ENCODE data around the gene DLG5.
A peak's percentile ranks its signal among the peaks of the same experiment; 100 is the strongest.

Gene DLG5

GRCh38 chr10:77844177-77844576, 82.4 kb downstream of the DLG5 start:
- Histone ChIP-seq H3K4me3 (ENCODE audit: low read depth, low read length) (no peak overlapping the region), H3K79me2 (ENCODE audit: control insufficient read depth, insufficient read depth, low read length, poor library complexity) (peaks cover 3% of the 10 kb centered on the region), H3K9ac (ENCODE audit: low read length) (no peak overlapping the region), H3K9me3 (ENCODE audit: insufficient read depth, low read depth, low read length) (no peaks in the 10 kb centered on the region), H4K91ac (ENCODE audit: low read depth, low read length) (no peak overlapping the region), H2BK5ac (ENCODE audit: low read depth, low read length, poor library complexity) (no peak overlapping the region), H3K4ac (ENCODE audit: low read depth, low read length) (no peak overlapping the region), H3K36me3 (ENCODE audit: control insufficient read depth in 1 of 2, insufficient read depth in 2 of 2, low read length in 2 of 2) (peaks cover 42 to 51% of the 10 kb centered on the region in 2 experiments), H3K4me2 (ENCODE audit: low read length) (no peak overlapping the region), H3K14ac (ENCODE audit: low read length) (no peak overlapping the region), H4K12ac (ENCODE audit: low read depth, low read length) (no peak overlapping the region), H3K27ac (ENCODE audit: low read depth, low read length) (no peak overlapping the region), H2AK5ac (ENCODE audit: low read length) (no peak overlapping the region), H3K23ac (ENCODE audit: low read length) (no peak overlapping the region), H2BK120ac (ENCODE audit: insufficient read depth, low read length, poor library complexity) (no peak overlapping the region), H3K79me1 (ENCODE audit: low read length) (peaks cover 10% of the 10 kb centered on the region), H3K18ac (ENCODE audit: low read length) (no peak overlapping the region), H3K27me3 (ENCODE audit: insufficient read depth, low read length) (no peaks in the 10 kb centered on the region), H2AFZ (ENCODE audit: insufficient read depth, low read length, poor library complexity) (no peak overlapping the region), H3K4me1 (ENCODE audit: control insufficient read depth in 1 of 2, insufficient read depth in 2 of 2, low read length in 2 of 2) (peaks cover 11 to 19% of the 10 kb centered on the region in 2 experiments), H4K8ac (ENCODE audit: low read depth, low read length) (no peak overlapping the region), H2BK12ac (ENCODE audit: low read length) (no peak overlapping the region)
- WGBS (ENCODE audit: extremely low coverage, insufficient coverage, insufficient read length), result no CpG with 5 or more reads among the region's 7 CpGs
- no peak for DNase-seq

GRCh38 chr10:77843264-77843663, 83.3 kb downstream of the DLG5 start:
- H3K18ac ChIP-seq (ENCODE audit: low read length), result no peak overlapping the region
- H3K4me2 ChIP-seq (ENCODE audit: low read length), result no peak overlapping the region
- no peak overlapping the region for H2BK120ac ChIP-seq (ENCODE audit: insufficient read depth, low read length, poor library complexity)
- no peaks in the 10 kb centered on the region for H3K9me3 ChIP-seq (ENCODE audit: insufficient read depth, low read depth, low read length)
- peaks cover 5% of the 10 kb centered on the region for H3K79me2 ChIP-seq (ENCODE audit: control insufficient read depth, insufficient read depth, low read length, poor library complexity)
- no peak overlapping the region for H2BK12ac ChIP-seq (ENCODE audit: low read length)
- H3K23ac ChIP-seq (ENCODE audit: low read length), result no peak overlapping the region
- H3K9ac ChIP-seq (ENCODE audit: low read length), result no peak overlapping the region
- peaks cover 46 to 52% of the 10 kb centered on the region in 2 experiments for H3K36me3 ChIP-seq (ENCODE audit: control insufficient read depth in 1 of 2, insufficient read depth in 2 of 2, low read length in 2 of 2)
- H3K27ac ChIP-seq (ENCODE audit: low read depth, low read length), result no peak overlapping the region
- H3K27me3 ChIP-seq (ENCODE audit: insufficient read depth, low read length), result no peaks in the 10 kb centered on the region
- no peak overlapping the region for H2BK5ac ChIP-seq (ENCODE audit: low read depth, low read length, poor library complexity)
- WGBS (ENCODE audit: extremely low coverage, insufficient coverage, insufficient read length), result no CpG with 5 or more reads among the region's 11 CpGs
- no peak overlapping the region for H4K8ac ChIP-seq (ENCODE audit: low read depth, low read length)
- H3K79me1 ChIP-seq (ENCODE audit: low read length), result peaks cover 10% of the 10 kb centered on the region
- no peak overlapping the region for H4K12ac ChIP-seq (ENCODE audit: low read depth, low read length)
- no peak overlapping the region for H3K4ac ChIP-seq (ENCODE audit: low read depth, low read length)
- H3K4me1 ChIP-seq (ENCODE audit: control insufficient read depth in 1 of 2, insufficient read depth in 2 of 2, low read length in 2 of 2), result peaks cover 10 to 23% of the 10 kb centered on the region in 2 experiments
- no peak overlapping the region for H3K4me3 ChIP-seq (ENCODE audit: low read depth, low read length)
- no peak overlapping the region for H2AFZ ChIP-seq (ENCODE audit: insufficient read depth, low read length, poor library complexity)
- no peak overlapping the region for H3K14ac ChIP-seq (ENCODE audit: low read length)
- no peak overlapping the region for H4K91ac ChIP-seq (ENCODE audit: low read depth, low read length)
- DNase-seq, result no peak
- no peak overlapping the region for H2AK5ac ChIP-seq (ENCODE audit: low read length)

GRCh38 chr10:77842652-77843212, 83.8 kb downstream of the DLG5 start:
- H4K12ac ChIP-seq (ENCODE audit: low read depth, low read length), result no peak overlapping the region
- no peak overlapping the region for H2AFZ ChIP-seq (ENCODE audit: insufficient read depth, low read length, poor library complexity)
- DNase-seq, result no peak
- H2AK5ac ChIP-seq (ENCODE audit: low read length), result no peak overlapping the region
- peaks cover 48 to 54% of the 10 kb centered on the region in 2 experiments for H3K36me3 ChIP-seq (ENCODE audit: control insufficient read depth in 1 of 2, insufficient read depth in 2 of 2, low read length in 2 of 2)
- H2BK5ac ChIP-seq (ENCODE audit: low read depth, low read length, poor library complexity), result no peak overlapping the region
- H3K14ac ChIP-seq (ENCODE audit: low read length), result no peak overlapping the region
- no CpG with 5 or more reads among the region's 5 CpGs for WGBS (ENCODE audit: extremely low coverage, insufficient coverage, insufficient read length)
- no peak overlapping the region for H3K18ac ChIP-seq (ENCODE audit: low read length)
- H3K9me3 ChIP-seq (ENCODE audit: insufficient read depth, low read depth, low read length), result no peaks in the 10 kb centered on the region
- peaks cover 5% of the 10 kb centered on the region for H3K79me2 ChIP-seq (ENCODE audit: control insufficient read depth, insufficient read depth, low read length, poor library complexity)
- no peak overlapping the region for H3K4me3 ChIP-seq (ENCODE audit: low read depth, low read length)
- no peak overlapping the region for H3K27ac ChIP-seq (ENCODE audit: low read depth, low read length)
- H3K9ac ChIP-seq (ENCODE audit: low read length), result no peak overlapping the region
- H3K23ac ChIP-seq (ENCODE audit: low read length), result no peak overlapping the region
- H3K4ac ChIP-seq (ENCODE audit: low read depth, low read length), result no peak overlapping the region
- H2BK12ac ChIP-seq (ENCODE audit: low read length), result no peak overlapping the region
- no peak overlapping the region for H4K8ac ChIP-seq (ENCODE audit: low read depth, low read length)
- H3K27me3 ChIP-seq (ENCODE audit: insufficient read depth, low read length), result no peaks in the 10 kb centered on the region
- no peak overlapping the region for H3K4me2 ChIP-seq (ENCODE audit: low read length)
- H3K4me1 ChIP-seq (ENCODE audit: control insufficient read depth in 1 of 2, insufficient read depth in 2 of 2, low read length in 2 of 2), result peaks cover 14 to 28% of the 10 kb centered on the region in 2 experiments
- H4K91ac ChIP-seq (ENCODE audit: low read depth, low read length), result no peak overlapping the region
- H2BK120ac ChIP-seq (ENCODE audit: insufficient read depth, low read length, poor library complexity), result no peak overlapping the region
- peaks cover 10% of the 10 kb centered on the region for H3K79me1 ChIP-seq (ENCODE audit: low read length)

- Histone ChIP-seq H3K36me3 (ENCODE audit: control insufficient read depth in 1 of 2, insufficient read depth in 2 of 2, low read length in 2 of 2) (peaks cover 45 to 54% of the 10 kb centered on the region in 2 experiments), H3K9ac (ENCODE audit: low read length) (no peak overlapping the region), H3K4me2 (ENCODE audit: low read length) (no peak overlapping the region), H2AK5ac (ENCODE audit: low read length) (no peak overlapping the region), H3K79me2 (ENCODE audit: control insufficient read depth, insufficient read depth, low read length, poor library complexity) (peaks cover 2% of the 10 kb centered on the region), H3K4ac (ENCODE audit: low read depth, low read length) (no peak overlapping the region), H3K4me1 (ENCODE audit: control insufficient read depth in 1 of 2, insufficient read depth in 2 of 2, low read length in 2 of 2) (peaks cover 14 to 26% of the 10 kb centered on the region in 2 experiments), H3K18ac (ENCODE audit: low read length) (no peak overlapping the region), H4K8ac (ENCODE audit: low read depth, low read length) (no peak overlapping the region), H2BK5ac (ENCODE audit: low read depth, low read length, poor library complexity) (no peak overlapping the region), H3K14ac (ENCODE audit: low read length) (no peak overlapping the region), H3K4me3 (ENCODE audit: low read depth, low read length) (peak overlapping the region; percentile 11), H3K23ac (ENCODE audit: low read length) (no peak overlapping the region), H3K27ac (ENCODE audit: low read depth, low read length) (no peak overlapping the region), H2BK120ac (ENCODE audit: insufficient read depth, low read length, poor library complexity) (no peak overlapping the region), H3K27me3 (ENCODE audit: insufficient read depth, low read length) (no peaks in the 10 kb centered on the region), H2BK12ac (ENCODE audit: low read length) (no peak overlapping the region), H3K79me1 (ENCODE audit: low read length) (peaks cover 6% of the 10 kb centered on the region), H3K9me3 (ENCODE audit: insufficient read depth, low read depth, low read length) (no peaks in the 10 kb centered on the region), H2AFZ (ENCODE audit: insufficient read depth, low read length, poor library complexity) (no peak overlapping the region), H4K12ac (ENCODE audit: low read depth, low read length) (no peak overlapping the region), H4K91ac (ENCODE audit: low read depth, low read length) (no peak overlapping the region)
- WGBS (ENCODE audit: extremely low coverage, insufficient coverage, insufficient read length), result no CpG with 5 or more reads among the region's 27 CpGs
- no peak for DNase-seq
Observed at GRCh38 chr10:77841711-77842375, 84.7 kb downstream of the DLG5 start.
